GM18505 (cell line): Measurements from ENCODE around the gene ARID4B.
A peak's percentile ranks its signal among the peaks of the same experiment; 100 is the strongest.

Experiments used
- ATAC-seq: cut with Tn5 transposase; IDR thresholded peaks from one replicate; pipeline ENCODE4 v1.9.1; 2021; ENCODE audit not compliant: unreplicated experiment
- POLR2A ChIP-seq: IDR thresholded peaks from 4 replicates; pipeline ENCODE4 v1.6.1; 2011; ENCODE audit warnings: borderline replicate concordance; ENCODE audit not compliant: insufficient read depth, insufficient read length; ENCODE audit errors: extremely low read depth

The ARID4B gene

DNA sequence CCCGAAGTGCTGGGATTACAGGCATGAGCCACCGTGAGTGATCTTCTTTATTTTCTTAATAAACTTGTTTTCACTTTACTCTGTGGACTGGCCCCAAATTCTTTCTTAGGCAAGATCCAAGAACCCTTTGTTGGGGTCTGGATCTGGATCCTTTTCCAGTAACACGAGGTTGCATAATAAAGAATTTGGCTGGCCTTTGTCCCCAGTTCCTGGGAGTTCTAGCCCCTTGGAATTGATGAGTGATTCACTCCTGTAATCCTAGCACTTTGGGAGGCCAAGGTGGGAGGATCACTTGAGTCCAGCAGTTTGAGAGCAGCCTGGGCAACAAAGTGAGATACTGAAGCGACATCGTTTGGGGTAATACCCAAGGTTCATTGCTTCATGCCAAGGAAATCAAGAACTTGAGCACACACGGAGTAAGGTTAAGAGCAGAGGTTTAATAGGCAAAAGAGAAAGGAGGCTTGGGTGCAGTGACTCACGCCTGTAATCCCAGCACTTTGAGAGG is 197.2 kb downstream of the ARID4B start:
- ATAC-seq, result no peak
- no peak for TF ChIP-seq POLR2A

DNA sequence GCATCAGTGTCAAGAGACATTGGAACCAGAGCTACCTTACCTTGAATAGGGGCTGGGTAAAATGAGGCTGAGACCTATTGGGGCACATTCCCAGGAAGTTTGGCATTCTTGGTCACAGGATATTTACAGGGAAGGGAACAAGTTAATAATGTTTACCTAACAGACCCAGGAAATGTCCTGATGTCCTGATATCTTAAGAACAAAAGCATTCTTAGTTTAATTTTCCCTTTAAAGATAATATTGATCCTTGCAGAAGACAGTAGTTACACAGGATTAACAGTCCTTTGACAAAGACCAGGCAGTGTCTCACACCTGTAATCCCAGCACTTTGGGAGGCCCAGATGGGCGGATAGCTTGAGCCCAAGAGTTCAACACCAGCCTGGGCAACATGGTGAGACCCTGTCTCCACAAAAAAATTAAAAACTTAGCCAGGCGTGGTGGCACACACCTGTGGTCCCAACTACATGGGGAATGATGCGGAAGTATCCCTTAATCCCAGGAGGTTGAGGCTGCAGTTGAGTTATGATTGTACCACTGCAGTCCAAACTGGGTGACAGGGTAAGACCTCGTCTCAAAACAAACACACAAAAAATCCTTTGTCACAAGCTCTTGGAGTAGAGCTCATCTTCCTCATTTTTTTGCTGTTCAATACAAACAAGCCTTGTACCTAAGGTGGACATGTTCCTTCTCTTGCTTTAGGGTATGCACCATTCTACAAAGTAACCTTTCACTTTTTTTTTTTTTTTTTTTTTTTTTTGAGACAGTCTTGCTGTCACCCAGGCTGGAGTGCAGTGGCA is 198.0 kb downstream of the ARID4B start:
- no peak for TF ChIP-seq POLR2A
- ATAC-seq, result no peak

DNA sequence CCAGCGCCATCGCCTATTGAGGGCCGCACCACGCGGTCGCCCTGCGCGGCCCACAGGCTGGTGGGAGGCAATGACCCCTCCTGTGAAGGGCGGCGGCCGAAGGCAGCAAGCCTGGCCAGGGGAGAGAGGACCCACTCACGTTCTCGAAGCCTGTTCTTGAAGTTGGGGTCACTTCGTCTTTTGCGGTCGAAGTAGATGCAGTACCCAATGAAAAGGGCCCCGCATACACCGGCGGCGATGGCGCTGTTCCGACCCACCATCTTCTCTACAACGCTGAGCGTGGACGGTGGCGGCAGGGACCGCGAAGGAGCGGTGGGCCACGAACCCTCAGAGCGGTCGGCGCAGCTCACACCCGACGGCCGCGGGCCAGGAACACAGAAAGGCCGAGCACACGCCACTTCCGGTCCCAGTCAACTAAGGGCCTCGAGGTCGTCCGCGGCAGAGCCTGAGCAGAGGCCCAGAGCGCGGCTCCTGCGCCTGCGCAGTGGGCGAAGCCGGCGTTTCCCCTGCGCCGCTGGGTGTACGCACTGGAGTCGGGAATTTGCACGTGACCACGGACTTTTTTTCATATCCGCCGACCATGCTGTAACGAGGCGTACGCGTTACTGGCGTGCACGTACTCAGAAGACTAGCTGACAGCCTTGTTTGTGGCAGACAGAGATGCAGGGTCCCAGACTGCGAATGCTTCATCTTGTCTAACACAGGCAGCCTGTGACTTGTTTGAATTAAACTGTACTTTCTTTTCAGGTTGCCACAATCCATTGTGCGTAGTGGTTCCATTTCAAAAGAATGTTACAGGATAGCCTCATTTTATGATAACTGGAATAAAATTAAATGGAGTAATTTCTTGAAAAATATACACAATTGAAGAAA is 199.3 kb downstream of the ARID4B start, which contains the start of gene TOMM20:
TSS of gene TOMM20 (minus strand) at position 382 of the 873 bp plus-strand sequence. CDS start at position 260, 122 bp downstream.
- TF ChIP-seq POLR2A, result peak; percentile 95
- peak; percentile 92 for ATAC-seq

- TF ChIP-seq POLR2A, result no peak
- ATAC-seq, result no peak
These were observed 200.1 kb downstream of the ARID4B start for GRCh38 chr1:235127732-235128455.

DNA sequence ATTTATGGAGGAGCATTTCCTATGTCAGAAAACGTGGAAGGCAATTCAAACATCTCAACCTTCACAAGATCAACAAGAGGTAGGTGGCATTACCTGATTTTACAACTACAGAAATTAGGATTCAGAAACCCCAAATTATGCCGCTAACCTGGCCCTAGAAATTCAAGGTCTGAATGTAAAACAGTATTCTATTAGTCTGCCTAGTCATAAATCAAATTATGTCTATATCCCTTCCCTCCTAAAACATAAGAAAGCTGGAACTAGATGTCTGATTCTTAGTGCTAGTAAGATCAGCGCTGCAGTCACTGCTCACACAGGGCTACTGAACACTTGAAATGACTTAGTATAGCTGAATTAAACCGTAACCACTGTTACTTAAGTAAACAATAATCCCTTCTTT is 200.8 kb downstream of the ARID4B start:
- no peak for ATAC-seq
- TF ChIP-seq POLR2A, result no peak

DNA sequence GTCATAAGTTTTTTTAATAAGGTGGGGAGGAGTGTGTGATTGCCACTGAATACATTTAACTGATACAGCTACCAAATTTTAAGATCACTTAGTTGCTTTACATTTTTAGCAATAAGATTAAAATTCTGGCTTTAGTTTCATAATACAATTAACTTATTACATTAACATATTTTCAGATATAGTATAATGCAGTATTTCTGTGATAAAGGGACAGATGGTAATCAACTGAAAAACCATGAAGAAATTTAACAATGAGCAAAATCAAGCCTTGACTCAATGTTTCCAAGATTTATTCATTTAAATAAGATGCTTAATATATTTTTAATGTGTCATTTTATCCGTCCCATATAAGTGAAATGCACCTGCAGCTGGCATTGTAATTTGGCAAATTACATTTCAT is 203.3 kb downstream of the ARID4B start:
- ATAC-seq, result no peak
- TF ChIP-seq POLR2A, result no peak

DNA sequence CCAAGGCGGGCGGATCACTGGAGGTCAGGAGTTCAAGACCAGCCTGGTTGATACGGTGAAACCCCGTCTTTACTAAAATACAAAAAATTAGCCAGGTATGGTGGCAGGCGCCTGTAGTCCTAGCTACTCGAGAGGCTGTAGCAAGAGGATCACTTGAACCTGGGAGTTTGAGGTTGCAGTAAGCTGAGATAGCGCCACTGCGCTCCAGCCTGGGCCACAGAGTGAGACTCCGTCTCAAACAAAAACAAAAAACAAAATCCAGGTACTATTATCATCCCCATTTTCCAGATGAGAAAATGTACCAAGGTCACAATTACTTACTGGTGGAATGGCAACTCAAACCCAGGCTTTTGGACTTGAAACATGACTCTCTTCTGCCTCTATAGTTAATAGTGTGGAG is 203.9 kb downstream of the ARID4B start:
- TF ChIP-seq POLR2A, result no peak
- no peak for ATAC-seq

GRCh38 chr1:235122348-235122747 is 205.6 kb downstream of the ARID4B start:
- no peak for ATAC-seq
- no peak for TF ChIP-seq POLR2A
